ENCODE data around the gene ATP8B1. TPM values are rescaled to one million over a fixed set of nuclear protein-coding genes. Genes with fewer than 3 reads are reported as not detected.

ATP8B1 gene
- total and polyA plus RNA-seq, 2 donors (not counting 3 experiments of a cell fraction or from before 2014, with no cell fraction given) = 49.3 to 100 TPM

GRCh38 chr18:57834616-57835015, 31.5 kb upstream of the ATP8B1 start:
- TF ChIP-seq FOS (IDR thresholded peaks at IDR 0.05; ENCODE audit: borderline replicate concordance, insufficient read depth, low read length) = no peak
- no peak for TF ChIP-seq GATA2 (IDR thresholded peaks at IDR 0.05; ENCODE audit: insufficient read depth, insufficient read length, low read depth, low read length)
- no peak for TF ChIP-seq JUN (IDR thresholded peaks at IDR 0.05; ENCODE audit: borderline replicate concordance, insufficient read depth, insufficient read length, low read depth)
- no peak for TF ChIP-seq POLR2AphosphoS5 (IDR thresholded peaks at IDR 0.05; ENCODE audit: insufficient read depth, low read depth, low read length)
- TF ChIP-seq MYC (IDR thresholded peaks at IDR 0.05; ENCODE audit: low read depth, low read length) = no peak
- no peak for TF ChIP-seq CTCF (IDR thresholded peaks at IDR 0.05; ENCODE audit: extremely low read depth in 1 of 2, insufficient read depth in 1 of 2, low read depth in 1 of 2, low read length in 2 of 2)
- TF ChIP-seq MAX (IDR thresholded peaks at IDR 0.05; ENCODE audit: insufficient read depth, insufficient read length) = no peak
- no peak for TF ChIP-seq EZH2 (IDR thresholded peaks at IDR 0.05; ENCODE audit: borderline replicate concordance, low read depth, low read length, severe bottlenecking)
- TF ChIP-seq POLR2A (IDR thresholded peaks at IDR 0.05; ENCODE audit: low read depth, low read length) = no peak
- Histone ChIP-seq H3K27me3 (ENCODE audit: control insufficient read depth in 2 of 2, insufficient read depth in 2 of 2, low read length in 2 of 2) (no peaks in the 10 kb centered on the region), H3K27ac (ENCODE audit: insufficient read depth, low read depth, low read length) (no peak overlapping the region), H3K79me2 (ENCODE audit: control insufficient read depth, insufficient read depth, low read length) (no peaks in the 10 kb centered on the region), H3K4me1 (ENCODE audit: control insufficient read depth, extremely low read depth, insufficient read depth, low read length) (peaks cover 24% of the 10 kb centered on the region), H3K9me3 (replicated peaks; ENCODE audit: control insufficient read depth, insufficient read depth, low read length) (no peaks in the 10 kb centered on the region), H3K9ac (replicated peaks; ENCODE audit: extremely low read depth, insufficient read depth, low read length) (no peak overlapping the region), H3K9me1 (replicated peaks; ENCODE audit: control insufficient read depth, extremely low read depth, insufficient read depth, low read length) (no peaks in the 10 kb centered on the region), H3K4me3 (replicated peaks in 1 of 3; ENCODE audit: insufficient read depth in 1 of 3, low read depth in 1 of 3, low read length in 3 of 3) (no peak overlapping the region), H2AFZ (ENCODE audit: low read depth, low read length) (no peak overlapping the region), H3K36me3 (ENCODE audit: control insufficient read depth in 2 of 2, extremely low read depth in 1 of 2, insufficient read depth in 2 of 2, low read length in 2 of 2) (no peaks in the 10 kb centered on the region), H4K20me1 (replicated peaks; ENCODE audit: control insufficient read depth, extremely low read depth, insufficient read depth, low read length) (no peaks in the 10 kb centered on the region), H3K4me2 (ENCODE audit: insufficient read depth, low read length) (no peak overlapping the region)
- no TSS peak for BruUV-seq (replicated peaks)
- ChIA-PET CTCF (no interaction called here), POLR2A (no interaction called here)
- FAIRE-seq = no peak
- dilution Hi-C loops (cut with MboI; ENCODE audit: extremely low pct_ligation_motif_present, low sequenced_read_pairs) = no loop called here
- intact Hi-C loops (cut with micrococcal nuclease) = no loop called here
- DNase-seq (ENCODE audit: low read depth, low spot score) = no peak

Data from endothelial cell of umbilical vein (primary cell).